ENCODE measurements around the gene AGAP1. TPM values are rescaled to one million over a fixed set of nuclear protein-coding genes. Genes with fewer than 3 reads are reported as not detected.

The AGAP1 gene
- polyA plus RNA-seq, 1 donor from 2014 or later, result 17.4 TPM

DNA sequence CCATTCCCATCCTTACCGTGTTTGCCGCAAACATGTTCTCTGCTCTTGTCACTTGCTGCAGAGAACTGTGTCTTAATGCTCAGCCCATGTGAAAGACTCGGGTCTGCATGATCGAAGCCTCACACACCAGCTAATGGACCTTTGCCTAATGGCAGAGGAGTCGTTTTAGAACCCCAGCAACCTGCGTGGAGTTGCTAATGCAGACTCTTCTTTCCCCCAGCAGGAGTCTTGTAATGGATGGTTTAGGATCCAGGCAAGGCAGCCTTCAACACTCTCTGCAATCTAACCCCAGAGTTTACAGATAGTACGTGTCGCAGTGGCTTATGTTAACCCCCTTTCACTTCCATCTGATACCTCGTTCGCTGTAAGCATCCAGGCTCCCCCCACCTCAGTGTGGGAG is 316.4 kb downstream of the AGAP1 start:
- TF ChIP-seq SMC3 (conservative IDR thresholded peaks at IDR 0.05; ENCODE audit: poor library complexity), result peak; percentile 14
- TF ChIP-seq POLR2AphosphoS5 (IDR thresholded peaks at IDR 0.05), result peak; percentile 83
- no peak for TF ChIP-seq EP300 (conservative IDR thresholded peaks at IDR 0.05; ENCODE audit: poor library complexity, severe bottlenecking)
- Histone ChIP-seq H2AFZ (ENCODE audit: low read depth, low read length) (no peak overlapping the region), H4K20me1 (ENCODE audit: insufficient read depth) (no peaks in the 10 kb centered on the region), H3F3A (ENCODE audit: insufficient read depth, low read length, poor library complexity, severe bottlenecking) (no peaks in the 10 kb centered on the region), H3K4me2 (ENCODE audit: low read length) (no peak overlapping the region), H3K27me3 (ENCODE audit: insufficient read depth, low read depth, low read length) (no peaks in the 10 kb centered on the region), H3K36me3 (ENCODE audit: insufficient read depth, low read length) (peaks cover 16% of the 10 kb centered on the region), H3K9me2 (ENCODE audit: insufficient read depth, low read length) (no peaks in the 10 kb centered on the region), H3K79me2 (replicated peaks; ENCODE audit: insufficient read depth, low read length) (no peaks in the 10 kb centered on the region), H3K9me3 (ENCODE audit: low read length) (no peaks in the 10 kb centered on the region), H3K4me3 (ENCODE audit: low read length) (no peak overlapping the region), H3K9ac (ENCODE audit: low read length) (no peak overlapping the region), H3K27ac (ENCODE audit: low read length) (no peak overlapping the region)

DNA sequence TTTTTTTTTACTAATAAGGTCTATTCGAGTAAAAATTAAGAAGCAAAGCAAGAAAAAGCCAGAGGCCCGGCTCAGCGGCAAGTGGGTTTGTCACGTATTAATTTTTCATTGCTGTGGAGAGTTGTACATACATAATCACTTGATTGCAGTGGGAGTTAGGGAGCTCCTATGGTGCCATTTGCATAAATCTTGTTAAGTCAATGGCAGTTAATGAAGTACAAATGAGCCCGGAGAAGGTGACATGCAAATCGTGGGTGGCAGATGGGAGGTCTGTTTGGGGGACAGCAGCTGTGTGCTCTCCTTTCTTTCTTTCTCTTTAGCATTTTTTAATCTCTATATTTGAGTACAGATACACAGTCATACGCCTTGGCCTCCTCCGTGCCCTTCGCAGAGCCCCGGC is 317.0 kb downstream of the AGAP1 start:
- peaks cover 22% of the 10 kb centered on the region for H3K36me3 ChIP-seq (ENCODE audit: insufficient read depth, low read length)
- no peaks in the 10 kb centered on the region for H4K20me1 ChIP-seq (ENCODE audit: insufficient read depth)

DNA sequence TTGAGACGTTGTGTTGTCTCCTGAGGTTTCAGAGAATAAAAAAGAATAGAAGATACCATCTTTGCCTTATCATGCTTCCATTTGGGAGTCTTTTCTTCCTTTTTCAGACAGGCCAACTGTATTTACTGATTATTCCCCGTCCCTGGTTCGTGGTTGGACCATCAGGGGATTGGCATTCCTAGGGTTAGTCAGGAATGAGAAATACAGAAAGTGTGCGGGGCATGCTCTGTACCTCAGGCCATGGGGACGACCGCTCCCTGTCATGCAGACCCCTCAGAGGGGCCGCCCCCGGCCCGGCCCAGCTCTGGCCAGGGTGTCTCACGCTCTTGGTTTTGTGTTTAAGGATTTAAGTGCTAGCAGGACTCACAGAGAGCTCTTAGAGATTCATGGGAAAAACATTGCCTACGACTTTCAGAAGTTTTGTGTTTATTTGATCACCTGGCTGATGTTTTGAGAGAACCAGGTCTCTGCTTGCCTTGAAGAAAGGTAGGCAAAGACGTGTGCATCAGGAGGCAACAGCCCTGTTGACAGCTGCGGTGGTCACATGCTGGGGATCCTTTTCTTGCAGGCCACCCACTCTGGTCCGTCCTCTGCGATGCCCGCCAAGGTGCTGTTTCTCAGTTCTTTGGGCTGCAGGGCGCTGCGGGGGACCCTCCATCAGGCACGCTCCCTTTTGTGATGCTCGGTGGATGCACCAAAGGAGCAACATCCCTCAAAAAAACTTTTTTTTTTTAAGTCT is 317.8 kb downstream of the AGAP1 start:
- Histone ChIP-seq H3K9me3 (ENCODE audit: low read length) (no peaks in the 10 kb centered on the region), H2AFZ (ENCODE audit: low read depth, low read length) (no peak overlapping the region), H3K27ac (ENCODE audit: low read length) (no peak overlapping the region), H3K79me2 (replicated peaks; ENCODE audit: insufficient read depth, low read length) (no peaks in the 10 kb centered on the region), H3F3A (ENCODE audit: insufficient read depth, low read length, poor library complexity, severe bottlenecking) (no peaks in the 10 kb centered on the region), H3K27me3 (ENCODE audit: insufficient read depth, low read depth, low read length) (no peaks in the 10 kb centered on the region), H3K4me3 (ENCODE audit: low read length) (no peak overlapping the region), H4K20me1 (ENCODE audit: insufficient read depth) (no peaks in the 10 kb centered on the region), H3K36me3 (ENCODE audit: insufficient read depth, low read length) (peaks cover 22% of the 10 kb centered on the region), H3K9me2 (ENCODE audit: insufficient read depth, low read length) (no peaks in the 10 kb centered on the region), H3K9ac (ENCODE audit: low read length) (no peak overlapping the region), H3K4me2 (ENCODE audit: low read length) (no peak overlapping the region)
- TF ChIP-seq SMC3 (conservative IDR thresholded peaks at IDR 0.05; ENCODE audit: poor library complexity) (no peak), EP300 (conservative IDR thresholded peaks at IDR 0.05; ENCODE audit: poor library complexity, severe bottlenecking) (no peak), RAD21 (conservative IDR thresholded peaks at IDR 0.05) (no peak), EZH2 (IDR thresholded peaks at IDR 0.05; ENCODE audit: borderline replicate concordance, insufficient read depth, low read length, poor library complexity, severe bottlenecking) (no peak), MXI1 (conservative IDR thresholded peaks at IDR 0.05; ENCODE audit: poor library complexity, severe bottlenecking) (no peak), POLR2AphosphoS5 (IDR thresholded peaks at IDR 0.05) (no peak), TAF1 (IDR thresholded peaks at IDR 0.05; ENCODE audit: low read depth) (no peak)
- TF ChIP-seq, protein P1, sequence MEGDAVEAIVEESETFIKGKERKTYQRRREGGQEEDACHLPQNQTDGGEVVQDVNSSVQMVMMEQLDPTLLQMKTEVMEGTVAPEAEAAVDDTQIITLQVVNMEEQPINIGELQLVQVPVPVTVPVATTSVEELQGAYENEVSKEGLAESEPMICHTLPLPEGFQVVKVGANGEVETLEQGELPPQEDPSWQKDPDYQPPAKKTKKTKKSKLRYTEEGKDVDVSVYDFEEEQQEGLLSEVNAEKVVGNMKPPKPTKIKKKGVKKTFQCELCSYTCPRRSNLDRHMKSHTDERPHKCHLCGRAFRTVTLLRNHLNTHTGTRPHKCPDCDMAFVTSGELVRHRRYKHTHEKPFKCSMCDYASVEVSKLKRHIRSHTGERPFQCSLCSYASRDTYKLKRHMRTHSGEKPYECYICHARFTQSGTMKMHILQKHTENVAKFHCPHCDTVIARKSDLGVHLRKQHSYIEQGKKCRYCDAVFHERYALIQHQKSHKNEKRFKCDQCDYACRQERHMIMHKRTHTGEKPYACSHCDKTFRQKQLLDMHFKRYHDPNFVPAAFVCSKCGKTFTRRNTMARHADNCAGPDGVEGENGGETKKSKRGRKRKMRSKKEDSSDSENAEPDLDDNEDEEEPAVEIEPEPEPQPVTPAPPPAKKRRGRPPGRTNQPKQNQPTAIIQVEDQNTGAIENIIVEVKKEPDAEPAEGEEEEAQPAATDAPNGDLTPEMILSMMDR (IDR thresholded peaks at IDR 0.05; ENCODE audit: poor library complexity, severe bottlenecking), result no peak
- TF ChIP-seq, protein P2, sequence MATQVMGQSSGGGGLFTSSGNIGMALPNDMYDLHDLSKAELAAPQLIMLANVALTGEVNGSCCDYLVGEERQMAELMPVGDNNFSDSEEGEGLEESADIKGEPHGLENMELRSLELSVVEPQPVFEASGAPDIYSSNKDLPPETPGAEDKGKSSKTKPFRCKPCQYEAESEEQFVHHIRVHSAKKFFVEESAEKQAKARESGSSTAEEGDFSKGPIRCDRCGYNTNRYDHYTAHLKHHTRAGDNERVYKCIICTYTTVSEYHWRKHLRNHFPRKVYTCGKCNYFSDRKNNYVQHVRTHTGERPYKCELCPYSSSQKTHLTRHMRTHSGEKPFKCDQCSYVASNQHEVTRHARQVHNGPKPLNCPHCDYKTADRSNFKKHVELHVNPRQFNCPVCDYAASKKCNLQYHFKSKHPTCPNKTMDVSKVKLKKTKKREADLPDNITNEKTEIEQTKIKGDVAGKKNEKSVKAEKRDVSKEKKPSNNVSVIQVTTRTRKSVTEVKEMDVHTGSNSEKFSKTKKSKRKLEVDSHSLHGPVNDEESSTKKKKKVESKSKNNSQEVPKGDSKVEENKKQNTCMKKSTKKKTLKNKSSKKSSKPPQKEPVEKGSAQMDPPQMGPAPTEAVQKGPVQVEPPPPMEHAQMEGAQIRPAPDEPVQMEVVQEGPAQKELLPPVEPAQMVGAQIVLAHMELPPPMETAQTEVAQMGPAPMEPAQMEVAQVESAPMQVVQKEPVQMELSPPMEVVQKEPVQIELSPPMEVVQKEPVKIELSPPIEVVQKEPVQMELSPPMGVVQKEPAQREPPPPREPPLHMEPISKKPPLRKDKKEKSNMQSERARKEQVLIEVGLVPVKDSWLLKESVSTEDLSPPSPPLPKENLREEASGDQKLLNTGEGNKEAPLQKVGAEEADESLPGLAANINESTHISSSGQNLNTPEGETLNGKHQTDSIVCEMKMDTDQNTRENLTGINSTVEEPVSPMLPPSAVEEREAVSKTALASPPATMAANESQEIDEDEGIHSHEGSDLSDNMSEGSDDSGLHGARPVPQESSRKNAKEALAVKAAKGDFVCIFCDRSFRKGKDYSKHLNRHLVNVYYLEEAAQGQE (IDR thresholded peaks at IDR 0.05; ENCODE audit: borderline replicate concordance), result no peak

More for the DNA sequence above, 317.0 kb downstream of the AGAP1 start:
- Histone ChIP-seq H3K27ac (ENCODE audit: low read length) (no peak overlapping the region), H3K4me3 (ENCODE audit: low read length) (no peak overlapping the region), H3K9me2 (ENCODE audit: insufficient read depth, low read length) (no peaks in the 10 kb centered on the region), H3K79me2 (replicated peaks; ENCODE audit: insufficient read depth, low read length) (no peaks in the 10 kb centered on the region), H2AFZ (ENCODE audit: low read depth, low read length) (no peak overlapping the region), H3K27me3 (ENCODE audit: insufficient read depth, low read depth, low read length) (no peaks in the 10 kb centered on the region), H3F3A (ENCODE audit: insufficient read depth, low read length, poor library complexity, severe bottlenecking) (no peaks in the 10 kb centered on the region), H3K4me2 (ENCODE audit: low read length) (no peak overlapping the region), H3K9me3 (ENCODE audit: low read length) (no peaks in the 10 kb centered on the region), H3K9ac (ENCODE audit: low read length) (no peak overlapping the region)
- TF ChIP-seq EZH2 (IDR thresholded peaks at IDR 0.05; ENCODE audit: borderline replicate concordance, insufficient read depth, low read length, poor library complexity, severe bottlenecking) (no peak), EP300 (conservative IDR thresholded peaks at IDR 0.05; ENCODE audit: poor library complexity, severe bottlenecking) (no peak)
- TF ChIP-seq, protein P1 (IDR thresholded peaks at IDR 0.05; ENCODE audit: poor library complexity, severe bottlenecking), result no peak

Measured in neural cell (in vitro differentiated cells).